ENCODE measurements around the gene VWA5B2. TPM values are rescaled to one million over a fixed set of nuclear protein-coding genes. Genes with fewer than 3 reads are reported as not detected.

Gene VWA5B2
- not detected for total RNA-seq
- long read RNA-seq, result 0 reads

GRCh38 chr3:184229394-184230080 is at the start of gene VWA5B2:
VWA5B2 (plus strand) TSS chr3:184229585; CDS start chr3:184230529, 944 bp downstream.
- intact Hi-C loops (cut with DNase I), result no loop called here
- no peak for DNase-seq (ENCODE audit: missing footprints)
- ATAC-seq, result peak; percentile 91

- intact Hi-C loops (cut with DNase I), result loop anchor here (10.0 kb wide), 1 partner anchor 165 kb away; the partner anchor contains the start of gene ABCC5
- ATAC-seq, result no peak
- no peak for DNase-seq (ENCODE audit: missing footprints)
These were observed 49.2 kb upstream of the VWA5B2 start for GRCh38 chr3:184180165-184180564.

- intact Hi-C loops (cut with DNase I), result loop anchor here (10.0 kb wide), 1 partner anchor 167 kb away; the partner anchor contains the start of gene ABCC5
- no peak for DNase-seq (ENCODE audit: missing footprints)
- ATAC-seq, result no peak
These were observed 47.8 kb upstream of the VWA5B2 start for GRCh38 chr3:184181596-184181995.

GRCh38 chr3:184183679-184184078 is 45.7 kb upstream of the VWA5B2 start:
- no peak for ATAC-seq
- no peak for DNase-seq (ENCODE audit: missing footprints)
- intact Hi-C loops (cut with DNase I), result loop anchor here (10.0 kb wide), 1 partner anchor 169 kb away; the partner anchor contains the start of gene ABCC5

- intact Hi-C loops (cut with DNase I), result loop anchor here (1.0 to 10.0 kb wide), 3 partner anchors 8 to 170 kb away; partner anchors contain the start of genes ABCC5, ALG3 and EEF1AKMT4
- DNase-seq (ENCODE audit: missing footprints) (no peak), ATAC-seq (no peak)
These were observed 44.7 kb upstream of the VWA5B2 start for GRCh38 chr3:184184546-184185230.

GRCh38 chr3:184185461-184186183 is 43.8 kb upstream of the VWA5B2 start:
- peak; percentile 97 for ATAC-seq
- peak; percentile 100 for DNase-seq (ENCODE audit: missing footprints)
- intact Hi-C loops (cut with DNase I), result loop anchor here (1.0 to 10.0 kb wide), 6 partner anchors 9 to 171 kb away; partner anchors contain the start of genes ABCC5, ALG3, DVL3 and EEF1AKMT4

- ATAC-seq, result peak; percentile 14
- intact Hi-C loops (cut with DNase I), result loop anchor here (1.0 to 10.0 kb wide), 5 partner anchors 32 to 172 kb away; partner anchors contain the start of genes ABCC5, ALG3, DVL3 and EEF1AKMT4
- DNase-seq (ENCODE audit: missing footprints), result peak; percentile 83
These were observed 43.0 kb upstream of the VWA5B2 start, which contains the start of gene ABCF3 for GRCh38 chr3:184186184-184186901. ABCF3 (plus strand) TSS chr3:184186199; CDS start chr3:184186208, 9 bp downstream.

GRCh38 chr3:184186902-184187207 is 42.5 kb upstream of the VWA5B2 start:
- ATAC-seq (no peak), DNase-seq (ENCODE audit: missing footprints) (no peak)
- intact Hi-C loops (cut with DNase I), result loop anchor here (1.0 to 10.0 kb wide), 5 partner anchors 32 to 172 kb away; partner anchors contain the start of genes ABCC5, ALG3, DVL3 and EEF1AKMT4

- DNase-seq (ENCODE audit: missing footprints) (no peak), ATAC-seq (no peak)
- intact Hi-C loops (cut with DNase I), result loop anchor here (5.0 to 10.0 kb wide), 2 partner anchors 59 to 173 kb away; partner anchors contain the start of genes ABCC5, ALG3 and EEF1AKMT4
These were observed 41.3 kb upstream of the VWA5B2 start for GRCh38 chr3:184188080-184188479.

GRCh38 chr3:184189421-184189820 is 40.0 kb upstream of the VWA5B2 start:
- intact Hi-C loops (cut with DNase I), result loop anchor here (5.0 to 10.0 kb wide), 2 partner anchors 58 to 175 kb away; partner anchors contain the start of genes ABCC5, ALG3 and EEF1AKMT4
- ATAC-seq (no peak), DNase-seq (ENCODE audit: missing footprints) (no peak)

GRCh38 chr3:184192889-184193288 is 36.5 kb upstream of the VWA5B2 start:
- ATAC-seq, result no peak
- DNase-seq (ENCODE audit: missing footprints), result no peak
- intact Hi-C loops (cut with DNase I), result no loop called here

- intact Hi-C loops (cut with DNase I), result no loop called here
- no peak for DNase-seq (ENCODE audit: missing footprints)
- no peak for ATAC-seq
These were observed 35.3 kb upstream of the VWA5B2 start for GRCh38 chr3:184193991-184194539.

GRCh38 chr3:184196536-184196935 is 32.8 kb upstream of the VWA5B2 start:
- no peak for DNase-seq (ENCODE audit: missing footprints)
- intact Hi-C loops (cut with DNase I), result no loop called here
- no peak for ATAC-seq

GRCh38 chr3:184198509-184198908 is 30.9 kb upstream of the VWA5B2 start:
- ATAC-seq (no peak), DNase-seq (ENCODE audit: missing footprints) (no peak)
- intact Hi-C loops (cut with DNase I), result no loop called here

- intact Hi-C loops (cut with DNase I), result no loop called here
- DNase-seq (ENCODE audit: missing footprints) (no peak), ATAC-seq (no peak)
These were observed 28.6 kb upstream of the VWA5B2 start for GRCh38 chr3:184200825-184201224.

- ATAC-seq, result no peak
- DNase-seq (ENCODE audit: missing footprints), result no peak
- intact Hi-C loops (cut with DNase I), result no loop called here
These were observed 25.9 kb upstream of the VWA5B2 start for GRCh38 chr3:184203526-184203925.

GRCh38 chr3:184209146-184209923 is 20.1 kb upstream of the VWA5B2 start:
- intact Hi-C loops (cut with DNase I), result no loop called here
- DNase-seq (ENCODE audit: missing footprints), result no peak
- peak; percentile 56 for ATAC-seq
